TTC549 (cell line): ENCODE results near the gene PRG3.
"Not testable (repeated sequence)": the region's sequence is repeated elsewhere in the genome, so short reads cannot be mapped to it uniquely, and the experiment has no call there.

Experiments used
- FAIRE-seq: peaks from 2 replicates; lab custom pipeline; 2012; peaks lifted over from hg19 to GRCh38; lab: Jason Lieb, UNC

The PRG3 gene

DNA sequence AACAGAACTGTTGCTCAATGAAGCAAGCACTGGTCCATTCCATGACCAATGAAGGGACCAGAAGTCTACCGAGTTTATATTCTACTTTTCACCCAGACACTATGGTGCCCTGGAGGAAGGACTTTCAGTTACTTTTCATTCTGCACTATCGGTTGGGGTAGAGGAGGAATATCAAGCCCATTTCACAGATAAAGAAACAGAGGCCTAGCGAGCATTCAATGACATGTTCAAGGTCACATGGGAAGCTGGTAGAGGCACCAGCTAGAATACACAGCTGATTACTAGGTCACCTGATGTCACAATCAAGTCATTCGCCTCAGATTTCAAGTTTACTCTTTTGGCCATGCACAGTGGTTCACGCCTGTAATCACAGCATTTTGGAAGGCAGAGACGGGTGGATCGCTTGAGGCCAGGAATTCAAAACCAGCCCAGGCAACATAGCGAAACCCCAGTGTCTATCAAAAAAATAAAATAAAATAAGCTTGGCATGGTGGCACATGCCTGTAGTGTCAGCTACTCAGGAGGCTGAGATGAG, 27.1 kb upstream of the PRG3 start:
- FAIRE-seq, result no peak

DNA sequence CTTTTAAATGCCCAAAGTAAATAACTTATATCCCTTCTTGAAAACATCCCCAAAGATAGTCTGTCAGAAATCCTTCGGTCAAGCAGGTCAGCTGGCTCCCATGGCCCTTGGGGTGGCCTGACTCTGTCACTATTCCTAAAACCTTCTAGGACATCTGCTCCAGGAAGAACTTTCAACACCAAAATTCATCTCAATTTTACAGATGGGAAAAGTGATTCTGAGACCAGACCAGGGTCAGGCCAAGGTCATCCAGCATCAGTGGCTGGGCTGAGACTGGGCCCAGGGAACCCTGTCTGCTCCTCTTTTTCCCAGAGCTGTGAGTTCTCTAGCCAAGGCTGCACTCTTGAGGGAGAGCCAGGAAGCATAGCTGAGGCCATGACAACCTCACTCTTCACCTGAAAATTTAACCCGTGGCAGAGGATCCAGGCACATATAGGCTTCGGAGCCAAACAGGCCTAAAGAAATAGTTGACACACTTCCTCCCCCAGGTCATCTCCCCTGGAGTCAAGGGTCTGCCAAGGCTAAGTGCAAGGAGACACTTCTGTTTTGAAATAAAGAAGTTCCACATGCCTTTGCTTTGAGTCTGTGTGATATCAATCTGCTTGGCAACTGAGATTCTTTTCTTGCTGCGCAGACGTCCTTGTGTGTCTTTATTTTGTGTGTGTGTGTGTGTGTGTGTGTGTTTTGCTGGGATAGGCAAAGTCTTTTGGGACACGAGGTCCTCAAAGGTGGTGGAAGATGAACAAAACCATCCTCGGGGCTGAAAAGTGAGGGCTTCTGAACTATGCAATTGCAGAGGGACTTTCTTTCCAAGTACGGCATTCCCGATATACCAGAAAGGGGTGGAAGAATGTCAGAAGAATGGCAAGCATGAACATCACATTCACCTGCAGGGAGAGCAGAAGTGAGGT, 26.3 kb upstream of the PRG3 start:
- FAIRE-seq, result no peak

DNA sequence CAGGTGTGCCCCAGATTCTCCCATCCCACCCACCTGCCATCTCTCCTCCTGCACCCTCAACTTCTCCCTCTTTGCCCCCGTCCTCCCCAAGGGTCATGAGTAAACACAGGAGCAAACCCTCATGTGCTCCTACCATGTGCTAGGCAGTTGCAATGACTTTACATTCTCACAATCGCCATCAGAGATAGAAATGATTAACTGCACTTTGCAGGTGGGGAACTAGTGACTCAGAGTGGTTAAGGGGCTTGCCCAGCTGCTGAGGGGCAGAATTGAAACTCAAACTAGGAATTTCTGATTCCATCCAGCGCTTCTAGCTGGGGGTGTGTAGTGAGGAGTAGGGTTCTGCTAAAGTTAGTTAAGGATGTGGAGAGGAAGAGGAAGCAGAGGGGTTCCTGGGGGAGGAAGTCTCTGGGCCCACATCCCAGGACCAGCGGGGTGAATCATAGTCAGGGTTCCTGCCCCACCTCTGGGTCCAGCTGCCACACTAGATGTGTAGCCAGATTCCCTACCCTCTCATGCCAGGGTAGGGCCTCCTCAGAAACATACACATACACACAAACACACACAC, 25.5 kb upstream of the PRG3 start:
- FAIRE-seq, result no peak

DNA sequence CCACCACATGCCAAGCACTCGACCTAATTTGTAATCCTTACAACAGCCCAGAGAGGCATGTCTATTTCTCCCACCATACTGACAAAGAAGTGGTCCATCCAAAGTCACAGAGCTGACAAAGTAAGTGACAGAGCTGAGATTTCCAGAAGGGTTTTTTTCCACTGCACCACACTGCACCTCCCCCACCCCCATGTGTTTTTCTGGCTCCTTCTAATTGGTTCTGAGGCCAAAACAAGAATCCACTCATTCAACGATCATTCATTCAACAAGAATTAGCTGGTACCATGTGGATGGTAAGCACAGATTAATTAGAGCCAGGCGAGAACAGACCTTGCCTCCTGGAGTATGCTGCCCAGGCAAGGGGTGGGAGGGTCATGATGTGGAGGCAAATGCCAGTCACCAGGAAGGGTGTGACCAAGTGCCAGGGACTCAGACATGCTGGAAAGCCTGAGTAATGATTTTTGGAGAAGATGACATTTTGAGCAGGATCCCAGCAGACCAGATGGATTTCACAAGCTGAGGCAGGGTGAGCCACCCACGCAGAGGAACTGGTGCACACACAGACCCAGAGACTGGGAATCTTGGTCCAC, 24.4 kb upstream of the PRG3 start:
- FAIRE-seq, result no peak

DNA sequence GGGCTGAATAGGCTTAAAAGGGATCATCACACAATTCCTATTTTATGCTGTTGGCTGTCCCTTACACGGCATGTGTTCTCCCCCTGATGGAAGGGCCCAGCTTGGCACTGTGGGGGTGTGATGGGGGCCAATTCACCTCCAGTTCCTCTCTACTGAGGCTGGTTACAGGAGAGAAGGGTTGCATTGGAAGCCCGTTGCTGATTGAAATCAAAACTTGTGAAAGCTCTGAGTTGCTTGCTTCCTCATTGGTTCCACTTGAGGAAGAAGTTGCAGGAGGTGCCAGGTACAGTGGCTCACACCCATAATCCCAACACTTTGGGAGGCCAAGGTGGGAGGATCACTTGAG, 22.8 kb upstream of the PRG3 start:
- FAIRE-seq, result no peak

DNA sequence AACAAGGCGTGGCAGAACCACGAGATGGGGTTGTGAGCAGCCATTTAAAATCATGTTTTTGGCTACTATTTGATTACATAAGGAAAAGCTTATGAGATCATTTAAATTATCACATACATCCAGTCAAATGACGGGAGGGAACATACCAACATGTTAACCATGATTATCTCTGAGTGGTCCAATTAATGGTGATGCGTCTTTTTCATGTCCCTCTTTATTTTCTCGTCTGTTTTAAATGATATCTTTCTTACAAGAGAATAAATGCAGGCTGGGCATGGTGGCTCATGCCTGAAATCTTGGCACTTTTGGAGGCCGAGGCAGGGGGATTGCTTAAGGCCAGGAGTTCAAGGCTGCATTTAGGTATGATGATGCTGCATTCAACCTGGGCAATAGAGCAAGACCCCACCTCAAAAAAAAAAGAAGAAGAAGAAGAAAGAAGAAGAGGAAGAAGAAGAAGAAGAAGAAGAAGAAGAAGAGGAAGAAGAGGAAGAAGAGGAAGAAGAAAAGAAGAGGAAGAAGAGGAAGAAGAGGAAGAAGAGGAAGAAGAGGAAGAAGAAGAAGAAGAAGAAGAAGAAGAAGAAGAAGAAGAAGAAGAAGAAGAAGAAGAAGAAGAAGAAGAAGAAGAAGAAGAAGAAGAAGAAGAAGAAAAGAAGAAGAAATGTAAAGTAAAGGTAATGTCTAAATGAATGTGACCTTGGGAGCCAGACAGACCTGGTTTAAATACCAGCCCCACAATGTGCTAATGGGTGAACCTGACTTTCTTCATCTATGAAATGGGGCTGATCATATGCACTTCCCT, 22.3 kb upstream of the PRG3 start:
- FAIRE-seq, result not testable (repeated sequence)

DNA sequence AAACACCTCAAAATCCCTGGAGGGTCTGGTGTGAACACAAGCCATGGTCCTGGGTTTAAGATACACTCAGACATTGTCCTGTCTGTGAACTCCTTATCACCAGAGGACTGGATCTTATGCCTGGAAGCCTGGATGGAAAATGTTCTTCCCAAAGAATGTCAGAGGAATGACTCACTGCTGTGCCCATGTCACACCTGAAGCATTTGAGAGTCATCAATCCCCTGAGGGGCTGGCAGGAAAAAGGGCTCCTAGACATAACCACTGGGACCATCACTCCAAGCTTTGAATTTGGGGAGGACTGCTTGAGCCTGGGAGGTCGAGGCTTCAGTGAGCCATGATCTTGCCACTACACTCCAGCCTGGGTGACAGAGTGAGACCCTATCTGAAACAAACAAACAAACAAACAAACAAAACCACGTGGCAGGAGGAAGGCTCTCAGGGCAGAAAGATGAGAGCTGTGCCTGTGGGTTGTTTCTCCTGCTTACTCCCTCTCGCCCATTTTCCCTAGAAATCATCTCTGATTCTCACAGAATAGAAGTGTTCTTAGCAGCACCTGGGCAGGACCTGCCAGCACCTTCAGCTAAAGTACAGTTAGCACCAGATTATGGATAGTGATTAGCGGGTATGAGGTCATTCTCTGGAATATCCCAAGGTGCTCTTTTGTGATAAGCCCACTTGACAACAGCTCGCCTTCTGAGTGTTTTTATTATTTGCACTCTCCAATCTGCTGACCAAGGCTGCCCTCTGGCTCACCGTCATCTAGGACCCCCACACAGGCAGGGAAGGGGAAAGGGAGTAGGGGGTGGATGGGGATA, 21.4 kb upstream of the PRG3 start:
- no peak for FAIRE-seq

DNA sequence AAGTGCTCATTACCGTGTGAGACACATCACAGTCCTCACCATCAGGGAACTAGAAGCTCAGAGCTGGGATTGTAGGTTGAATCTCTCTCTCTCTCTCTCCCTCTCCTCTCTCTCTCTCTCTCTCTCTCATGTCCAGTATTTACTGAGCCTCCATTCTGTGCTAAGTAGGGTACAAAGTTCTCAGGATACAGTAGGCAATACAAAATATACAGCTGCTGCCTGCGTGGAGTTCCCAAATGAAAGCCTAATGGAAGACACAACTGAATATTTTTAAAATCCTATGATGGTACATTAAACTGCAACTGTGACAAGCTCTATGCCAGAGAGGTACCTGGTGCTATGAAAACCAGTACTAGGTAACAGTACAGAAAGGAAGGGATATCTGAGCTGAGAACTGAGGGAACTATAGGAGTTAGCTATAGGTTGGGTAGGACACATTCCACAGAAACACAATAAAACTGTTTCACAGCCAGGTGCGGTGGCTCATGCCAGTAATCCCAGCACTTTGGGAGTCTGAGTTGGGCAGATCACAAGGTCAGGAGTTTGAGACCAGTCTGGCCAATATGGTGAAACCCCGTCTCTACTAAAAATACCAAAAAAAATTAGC, 19.1 kb upstream of the PRG3 start:
- no peak for FAIRE-seq

DNA sequence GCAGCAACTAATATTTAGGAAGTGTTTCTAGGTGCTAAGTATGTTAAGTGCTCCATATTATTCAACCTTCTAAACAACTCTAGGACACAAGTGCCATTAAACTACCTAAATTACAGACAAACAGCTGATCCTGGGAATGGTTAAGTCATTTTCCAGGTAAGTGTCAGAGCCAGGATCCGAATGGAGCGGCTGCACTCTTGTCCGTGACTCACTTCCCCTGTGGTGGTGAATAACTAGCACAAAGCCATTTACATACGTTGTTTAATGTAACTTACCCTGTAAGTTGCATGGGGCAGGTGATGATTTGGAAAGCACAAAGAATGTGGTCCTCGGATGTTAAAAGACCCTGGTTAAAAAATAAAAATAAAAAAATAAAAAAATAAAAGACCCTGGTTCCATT, 18.3 kb upstream of the PRG3 start:
- no peak for FAIRE-seq

DNA sequence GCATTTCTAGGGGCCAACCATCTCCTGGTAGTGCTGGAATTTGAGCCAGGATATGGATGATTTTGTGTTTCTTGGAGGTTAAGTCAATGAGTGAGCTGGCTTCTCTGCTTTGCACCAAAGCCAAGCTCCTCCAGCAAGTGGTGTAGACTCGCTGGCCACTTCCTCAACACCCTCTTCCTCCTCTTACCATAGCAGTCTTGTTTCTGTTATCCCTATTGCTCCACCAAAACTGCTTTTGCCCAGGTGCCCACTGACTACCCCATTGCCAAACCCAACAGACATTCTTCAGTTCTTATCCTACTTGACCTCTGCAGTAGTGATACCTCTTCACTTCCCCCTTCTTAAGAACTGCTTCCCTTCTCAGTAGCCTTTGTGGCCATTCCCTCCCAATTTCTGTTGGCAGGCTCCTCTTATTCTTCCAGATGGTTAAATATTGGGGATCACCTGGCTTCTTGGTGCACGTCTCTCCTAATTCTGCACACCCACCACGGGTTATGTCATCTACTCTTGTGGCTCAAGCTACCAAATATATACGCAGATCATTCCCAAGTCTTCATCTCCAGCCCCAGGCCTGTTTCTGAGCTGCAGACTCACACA, 16.5 kb upstream of the PRG3 start:
- no peak for FAIRE-seq

DNA sequence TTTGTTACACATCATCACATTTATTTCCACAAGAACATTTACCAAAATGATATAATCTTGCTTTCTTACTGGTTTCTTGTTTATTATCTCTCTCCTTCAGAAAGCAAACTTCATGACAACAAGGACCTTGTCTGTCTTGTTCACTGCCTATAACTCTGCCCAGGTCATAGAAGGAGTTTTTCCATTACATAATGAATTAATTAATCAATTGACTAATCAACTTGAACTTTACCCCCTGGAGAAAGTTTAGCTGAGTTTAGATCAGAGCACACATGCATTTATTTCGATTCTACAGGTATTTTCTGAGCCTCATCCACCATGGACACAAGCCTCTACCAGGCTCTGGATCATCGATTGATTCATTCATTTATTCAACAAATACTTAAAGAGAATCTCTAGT, 15.8 kb upstream of the PRG3 start:
- FAIRE-seq, result no peak

DNA sequence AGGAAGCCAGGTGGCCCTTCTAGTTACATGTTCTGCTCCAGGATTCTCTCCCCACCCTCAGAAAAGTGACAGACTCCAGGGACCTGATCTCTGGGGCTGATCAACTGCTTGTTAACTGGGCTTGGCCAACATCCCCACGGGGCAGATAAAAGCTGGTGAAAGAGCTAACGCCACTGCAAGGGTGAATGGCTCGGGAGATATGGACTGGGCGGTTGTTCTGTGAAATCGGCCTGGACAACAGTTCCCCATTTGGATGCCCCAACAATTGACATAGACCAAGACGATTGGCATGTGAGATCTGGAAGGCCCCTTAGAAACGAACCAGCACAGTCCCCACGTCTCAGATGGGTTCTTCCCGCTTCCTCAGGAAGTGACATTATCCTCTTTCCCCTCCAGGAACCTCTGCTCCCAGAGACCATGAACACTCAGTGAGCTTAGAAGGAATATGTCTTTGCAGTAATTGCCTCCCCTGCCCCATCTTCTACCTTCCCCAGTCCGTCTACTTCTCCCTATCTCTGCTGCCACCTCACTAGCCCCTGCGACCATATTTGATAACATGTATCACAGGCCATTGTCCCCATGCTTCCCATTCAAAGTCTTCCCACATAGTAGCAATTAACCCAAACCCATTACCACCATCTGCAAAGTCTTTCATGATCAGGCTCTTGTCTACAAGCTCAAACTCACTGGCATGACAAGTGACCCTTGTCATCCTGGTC, 15.1 kb upstream of the PRG3 start:
- no peak for FAIRE-seq

DNA sequence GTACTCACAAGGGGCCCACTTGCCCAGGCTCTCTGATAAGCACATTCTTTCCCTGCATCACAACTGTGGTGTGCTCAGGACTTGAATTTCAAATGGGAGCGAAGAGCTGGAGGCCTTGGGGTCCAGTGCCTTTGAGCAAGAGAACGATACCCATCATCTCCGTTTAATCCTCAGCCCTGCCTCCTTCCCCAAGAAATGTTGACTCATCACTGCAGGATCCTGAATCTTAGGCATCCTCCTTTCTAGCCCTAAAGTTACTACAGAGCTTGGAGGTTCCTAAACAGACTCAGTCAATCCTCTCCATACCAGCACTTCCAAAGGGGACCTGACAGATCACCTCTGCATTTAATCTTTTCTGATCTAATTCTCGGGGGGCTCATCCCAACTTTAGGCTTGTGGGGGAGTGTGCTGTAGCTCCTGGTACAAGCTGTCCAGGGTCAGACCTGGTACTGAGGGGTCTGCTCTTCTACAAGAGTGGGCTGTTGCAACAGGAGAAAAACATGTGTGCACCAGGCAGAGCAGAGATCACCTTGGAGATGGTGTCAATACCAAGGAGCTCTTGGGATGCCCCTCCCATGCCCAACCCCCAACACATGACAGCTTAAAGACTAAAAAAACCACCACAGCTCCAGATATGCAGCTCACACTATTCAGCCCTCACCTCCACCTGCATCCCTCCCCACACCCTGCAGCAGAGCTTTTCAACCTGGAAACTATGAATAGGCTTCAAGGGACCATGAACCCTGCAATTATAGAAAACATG, 13.4 kb upstream of the PRG3 start:
- FAIRE-seq, result no peak

DNA sequence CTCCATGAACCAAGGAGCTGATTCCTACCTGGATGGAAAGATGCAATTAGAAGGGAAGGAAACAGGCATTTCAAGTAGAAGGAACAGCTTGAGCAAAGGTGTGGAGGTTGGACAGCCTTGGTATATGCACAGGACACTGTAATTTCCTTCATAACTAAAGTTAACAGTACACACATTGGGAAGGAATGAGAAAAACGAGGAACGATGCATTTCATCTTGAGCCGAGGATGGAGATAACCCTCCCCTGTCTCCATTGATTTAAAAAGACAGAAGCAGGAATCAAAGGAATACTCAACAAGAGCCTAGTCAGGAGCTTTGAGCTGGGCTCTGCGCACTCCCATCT, 11.8 kb upstream of the PRG3 start:
- no peak for FAIRE-seq

DNA sequence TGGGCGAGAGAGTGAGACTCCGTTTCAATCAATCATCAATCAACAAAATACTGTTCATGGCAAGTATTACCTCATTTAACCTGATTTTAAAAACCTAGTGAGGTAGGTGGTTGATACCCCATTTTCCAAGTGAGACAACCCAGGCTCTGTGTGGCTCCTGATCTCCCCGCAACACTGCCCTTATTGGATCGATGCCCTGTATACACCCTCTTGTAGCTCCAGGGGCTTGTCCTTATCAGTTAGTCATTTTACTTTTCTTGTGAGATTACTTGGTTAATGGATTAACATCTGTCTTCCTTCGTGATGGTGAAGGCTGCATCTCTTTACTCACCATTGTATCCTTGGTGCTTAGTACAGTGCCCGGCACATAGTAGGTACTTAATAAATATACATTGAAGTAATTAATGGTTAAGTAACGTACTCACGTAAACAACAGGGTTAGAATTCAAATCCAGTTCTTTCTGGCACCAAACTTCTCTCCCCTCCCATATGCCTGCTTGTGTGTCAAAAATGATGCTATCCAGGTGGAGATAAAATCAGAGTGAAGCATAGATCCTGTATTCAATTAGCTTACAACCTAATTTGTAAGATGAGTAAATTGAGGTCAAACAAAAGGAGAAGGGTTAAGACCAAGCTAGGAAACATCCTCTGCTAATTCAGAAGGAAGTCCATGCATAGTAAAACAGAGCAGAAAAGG, 11.3 kb upstream of the PRG3 start:
- no peak for FAIRE-seq

DNA sequence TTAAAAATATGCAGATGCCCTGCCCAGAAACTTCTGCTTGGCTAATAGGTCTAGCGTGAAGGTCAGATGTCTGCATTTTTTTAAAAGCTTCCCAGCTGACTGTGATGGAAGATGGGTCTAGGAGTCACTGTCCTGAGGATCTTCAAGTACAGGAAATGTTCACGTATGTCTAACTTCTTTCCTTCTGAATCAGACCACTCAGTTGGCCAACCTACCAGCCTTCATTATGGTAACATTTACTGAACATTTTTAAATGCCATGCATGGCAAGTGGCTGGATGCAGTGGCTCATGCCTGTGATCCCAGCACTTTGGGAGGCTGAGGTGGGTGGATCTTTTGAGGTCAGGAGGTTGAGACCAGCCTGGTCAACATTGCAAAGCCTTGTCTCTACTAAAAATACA, 10.6 kb upstream of the PRG3 start:
- no peak for FAIRE-seq

DNA sequence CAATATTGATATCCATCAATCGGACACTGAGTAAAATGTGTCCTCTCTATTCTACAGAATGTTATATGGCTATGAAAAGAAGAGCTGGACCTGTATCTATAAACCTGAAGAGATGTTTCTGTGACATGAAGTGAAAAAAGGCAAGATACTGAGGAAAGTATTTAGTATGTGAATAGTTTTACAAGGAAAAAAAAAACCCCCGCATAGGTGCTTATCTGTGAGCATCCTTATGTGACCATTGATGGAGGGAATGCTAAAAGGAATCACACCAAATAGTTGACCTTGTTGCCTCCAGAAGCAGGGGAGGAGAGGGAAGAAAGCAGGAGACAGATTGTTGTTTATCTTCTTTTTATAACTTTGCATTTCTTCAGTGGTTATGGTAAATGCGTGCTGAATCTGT, 10.2 kb upstream of the PRG3 start:
- FAIRE-seq, result no peak

DNA sequence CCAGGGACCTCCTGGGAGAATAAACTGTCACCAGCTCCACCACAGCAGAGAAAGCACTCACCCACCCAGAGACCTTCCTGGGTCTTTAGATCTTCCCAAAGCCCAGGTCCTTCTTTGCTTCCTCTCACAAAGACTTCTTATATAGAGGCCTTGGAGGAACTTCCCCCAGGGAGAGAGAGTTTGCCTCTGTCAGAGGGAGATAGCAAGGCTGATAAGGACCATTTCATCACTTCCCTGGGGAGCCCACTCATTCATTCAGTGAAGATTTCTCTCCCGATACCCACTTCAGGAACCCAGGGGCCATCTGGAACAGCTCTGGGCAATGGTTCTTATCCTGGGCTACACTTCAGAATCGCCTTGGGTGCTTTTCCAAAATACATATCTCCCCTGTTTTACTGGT, 9.6 kb upstream of the PRG3 start, which contains the start of gene PRG2:
TSS of gene PRG2 (minus strand) at position 116 of the 400 bp plus-strand sequence. CDS start 706 bp downstream, outside the sequence.
- FAIRE-seq, result no peak
